GM23248 (cell line): ENCODE data around the gene ABHD2. TPM values are rescaled to one million over a fixed set of nuclear protein-coding genes. Genes with fewer than 3 reads are reported as not detected.
"Not testable (repeated sequence)": the region's sequence is repeated elsewhere in the genome, so short reads cannot be mapped to it uniquely, and the experiment has no call there.

ENCODE experiments used
- DNase-seq: peaks from one replicate; pipeline ENCODE4 v3.0.0-alpha.2; 2015
- H2AFZ ChIP-seq: fragments of 200-600 bp; sonication (generic); 2 replicates; pipeline ENCODE4 v1.6.1; 2016; ENCODE audit warnings: antibody characterized with exemption
- H3F3A ChIP-seq: fragments of 200-600 bp; sonication (generic); 2 replicates; pipeline ENCODE4 v1.6.1; 2016; ENCODE audit warnings: mild to moderate bottlenecking, antibody characterized with exemption, mixed run types; ENCODE audit not compliant: insufficient read depth
- H3K27ac ChIP-seq: fragments of 200-600 bp; sonication (generic); 2 replicates; pipeline ENCODE4 v1.5.1; 2016; ENCODE audit warnings: mild to moderate bottlenecking
- H3K27me3 ChIP-seq: fragments of 200-600 bp; sonication (generic); replicated peaks from 2 replicates; pipeline ENCODE4 v1.6.1; 2016; ENCODE audit warnings: mild to moderate bottlenecking; ENCODE audit not compliant: insufficient read depth
- H3K36me3 ChIP-seq: fragments of 200-600 bp; sonication (generic); 2 replicates; pipeline ENCODE4 v1.6.1; 2016; ENCODE audit warnings: low read depth, mild to moderate bottlenecking
- H3K4me1 ChIP-seq: fragments of 200-600 bp; sonication (generic); 2 replicates; pipeline ENCODE4 v1.6.1; 2016; ENCODE audit warnings: mild to moderate bottlenecking; ENCODE audit not compliant: insufficient read depth
- H3K4me2 ChIP-seq: fragments of 200-600 bp; sonication (generic); one replicate; pipeline ENCODE4 v1.6.1; 2016; ENCODE audit warnings: mild to moderate bottlenecking; ENCODE audit not compliant: unreplicated experiment
- H3K4me3 ChIP-seq: fragments of 200-600 bp; sonication (generic); 2 replicates; pipeline ENCODE4 v1.5.1; 2016; ENCODE audit warnings: mild to moderate bottlenecking
- H3K79me2 ChIP-seq: fragments of 200-600 bp; sonication (generic); 2 replicates; pipeline ENCODE4 v1.6.1; 2016; ENCODE audit warnings: mild to moderate bottlenecking; ENCODE audit not compliant: insufficient read depth
- H3K9ac ChIP-seq: fragments of 200-600 bp; sonication (generic); 2 replicates; pipeline ENCODE4 v1.6.1; 2016; ENCODE audit warnings: mild to moderate bottlenecking
- H3K9me2 ChIP-seq: fragments of 200-600 bp; sonication (generic); 2 replicates; pipeline ENCODE4 v1.6.1; 2016; ENCODE audit warnings: mixed run types, mild to moderate bottlenecking, moderate library complexity; ENCODE audit not compliant: insufficient read depth
- H3K9me3 ChIP-seq: fragments of 200-600 bp; sonication (generic); one replicate; pipeline ENCODE4 v1.6.1; 2017; ENCODE audit warnings: low read depth
- H4K20me1 ChIP-seq: fragments of 200-600 bp; sonication (generic); 2 replicates; pipeline ENCODE4 v1.6.0; 2016; ENCODE audit not compliant: insufficient read depth
- EZH2 ChIP-seq: fragments of 200-600 bp; sonication (generic); IDR thresholded peaks from 2 replicates; pipeline ENCODE4 v1.6.1; 2018; ENCODE audit warnings: antibody characterized with exemption, mild to moderate bottlenecking; ENCODE audit not compliant: insufficient read depth, poor library complexity, severe bottlenecking
- EZH2phosphoT487 ChIP-seq: fragments of 200-600 bp; sonication (generic); IDR thresholded peaks from 2 replicates; pipeline ENCODE4 v1.6.1; 2018; ENCODE audit warnings: antibody characterized with exemption, moderate library complexity, mild to moderate bottlenecking, low read depth; ENCODE audit not compliant: insufficient read depth
- WGBS, 2 experiments: methylation state at CpG; one replicate each; pipeline ENCODE4 v1.1.6; 2015 to 2017; ENCODE audit warnings: low lambda C conversion rate in 2 of 2, low coverage in 1 of 2; ENCODE audit errors: missing lambda C conversion rate in 2 of 2; 5-methylcytosine and 5-hydroxymethylcytosine counted together
- in situ Hi-C: fragments of 300-500 bp; cut with MboI; formaldehyde crosslinking; loops from 2 replicates; pipeline ENCODE4 v1.15.0; 2020
- polyA plus RNA-seq: library from polyadenylated mRNA; unstranded; fragments of >200 nt; fragmentation: Nextera tagmentation; extraction: Ambion mirVana; gene quantifications from 2 replicates; pipeline ENCODE4 v1.2.1, GENCODE V29; 2016
- total RNA-seq: library from RNA; depleted of rRNA; stranded (reverse); fragments of >200 nt; shearing (Covaris generic); gene quantifications from 2 replicates; pipeline ENCODE4 v1.2.3, GENCODE V29; 2014

Gene ABHD2
- total and polyA plus RNA-seq, 2 experiments from 2014 or later = 17.6 to 24.2 TPM

GRCh38 chr15:89043031-89044002 is 44.9 kb upstream of the ABHD2 start:
- no peaks in the 10 kb centered on the region for H3K36me3 ChIP-seq
- no peak for DNase-seq
- WGBS, 2 experiments = 79 to 85% methylated on average over 1 to 3 of the region's 3 CpGs

GRCh38 chr15:89049016-89049666 is 39.1 kb upstream of the ABHD2 start:
- WGBS, 2 experiments = 72% methylated on average over 20 to 21 of the region's 21 CpGs
- H3K27me3 ChIP-seq, H3K9me2 ChIP-seq, H4K20me1 ChIP-seq, H3K9ac ChIP-seq, H3K4me2 ChIP-seq, H3K9me3 ChIP-seq, H3K79me2 ChIP-seq, H3K27ac ChIP-seq, H3K36me3 ChIP-seq, H3K4me3 ChIP-seq, DNase-seq, H3F3A ChIP-seq, H2AFZ ChIP-seq, in situ Hi-C loops: not testable (repeated sequence)
- H3K4me1 ChIP-seq = peaks cover 19% of the 10 kb centered on the region

More at GRCh38 chr15:89043031-89044002, 44.9 kb upstream of the ABHD2 start:
- no peaks in the 10 kb centered on the region; the same call in 1 of the 2 replicates for H3K4me1 ChIP-seq
- no peak overlapping the region for H3K4me3 ChIP-seq
- H3K9ac ChIP-seq = no peak overlapping the region
- TF ChIP-seq EZH2phosphoT487 (no peak), EZH2 (no peak)
- H2AFZ ChIP-seq = no peak overlapping the region
- no peaks in the 10 kb centered on the region for H3F3A ChIP-seq
- no peak overlapping the region for H3K4me2 ChIP-seq
- no peaks in the 10 kb centered on the region for H3K79me2 ChIP-seq
- H3K9me3 ChIP-seq = no peaks in the 10 kb centered on the region
- H3K27me3 ChIP-seq = no peaks in the 10 kb centered on the region
- no peaks in the 10 kb centered on the region for H4K20me1 ChIP-seq
- no peaks in the 10 kb centered on the region for H3K9me2 ChIP-seq
- in situ Hi-C loops = no loop called here
- no peak overlapping the region for H3K27ac ChIP-seq

GRCh38 chr15:89051875-89052274 is 36.4 kb upstream of the ABHD2 start:
- no peaks in the 10 kb centered on the region for H3K79me2 ChIP-seq
- H3F3A ChIP-seq = peaks cover 4% of the 10 kb centered on the region; the same call in 1 of the 2 replicates
- peaks cover 19% of the 10 kb centered on the region for H3K4me1 ChIP-seq
- in situ Hi-C loops = no loop called here
- no peaks in the 10 kb centered on the region for H3K27me3 ChIP-seq
- peak overlapping the region; percentile 68 for H3K4me2 ChIP-seq
- no peaks in the 10 kb centered on the region for H3K9me3 ChIP-seq
- peak; percentile 96 for DNase-seq
- no peaks in the 10 kb centered on the region for H4K20me1 ChIP-seq
- peak overlapping the region; percentile 82 for H3K9ac ChIP-seq
- peak overlapping the region; percentile 99 for H3K27ac ChIP-seq
- H3K4me3 ChIP-seq = peak overlapping the region; percentile 26; the same call in 1 of the 2 replicates
- whole genome bisulfite sequencing, 2 experiments = 14 to 19% methylated on average over 2 of the region's 2 CpGs
- no peak overlapping the region for H2AFZ ChIP-seq
- H3K36me3 ChIP-seq = no peaks in the 10 kb centered on the region
- no peak for TF ChIP-seq EZH2
- TF ChIP-seq EZH2phosphoT487 = no peak
- no peaks in the 10 kb centered on the region for H3K9me2 ChIP-seq

- DNase-seq = peak; percentile 95
- peaks cover 19% of the 10 kb centered on the region for H3K4me1 ChIP-seq
- TF ChIP-seq EZH2phosphoT487 = no peak
- no peak for TF ChIP-seq EZH2
- H3K36me3 ChIP-seq = no peaks in the 10 kb centered on the region
- peak overlapping the region; percentile 68 for H3K4me2 ChIP-seq
- H3K27me3 ChIP-seq = no peaks in the 10 kb centered on the region
- H2AFZ ChIP-seq = 0 out of 2 replicates have a peak overlapping the region, but pooled peaks have one; percentile 20
- H3K4me3 ChIP-seq = 0 out of 2 replicates have a peak overlapping the region, but pooled peaks have one; percentile 26
- peak overlapping the region; percentile 99 for H3K27ac ChIP-seq
- no peaks in the 10 kb centered on the region for H4K20me1 ChIP-seq
- H3F3A ChIP-seq = peaks cover 4% of the 10 kb centered on the region; the same call in 1 of the 2 replicates
- 23 to 24% methylated on average over 3 of the region's 3 CpGs for WGBS, 2 experiments
- no peaks in the 10 kb centered on the region for H3K9me2 ChIP-seq
- no peaks in the 10 kb centered on the region for H3K9me3 ChIP-seq
- peak overlapping the region; percentile 82 for H3K9ac ChIP-seq
- H3K79me2 ChIP-seq = no peaks in the 10 kb centered on the region
- in situ Hi-C loops = no loop called here
Observed at GRCh38 chr15:89052474-89052873, 35.8 kb upstream of the ABHD2 start.
